IMR-90 (cell line): ENCODE data around the gene CAPZA3. TPM values are rescaled to one million over a fixed set of nuclear protein-coding genes. Genes with fewer than 3 reads are reported as not detected.

Source experiments
- ATAC-seq: fragments of 200-7000 bp; cut with Tn5 transposase; 2 replicates; pipeline ENCODE4 v1.9.1; 2020; ENCODE audit warnings: low read depth, mild to moderate bottlenecking, moderate library complexity
- BruUV-seq: library from RNA; stranded (reverse); fragments of 400-500 nt; replicated peaks from 2 replicates; lab custom pipeline; 2021; lab: Mats Ljungman, UMichigan
- CTCF ChIA-PET: fragments of 300-600 bp; formaldehyde crosslinking; extraction: SDS; loops from one replicate; lab custom pipeline; 2021; ENCODE audit warnings: antibody characterized with exemption; lab: Yijun Ruan, JAX
- POLR2A ChIA-PET: fragments of 300-600 bp; sonication (Branson Sonifier 250); formaldehyde crosslinking; loops from one replicate; lab custom pipeline; 2022; ENCODE audit warnings: antibody characterized with exemption; ENCODE audit not compliant: unreplicated experiment; lab: Charles Lee
- DNase-seq: peaks from one replicate; pipeline ENCODE4 v3.0.0; 2013
- H2AFZ ChIP-seq: replicated peaks from 2 replicates; pipeline ENCODE3; 2013; ENCODE audit warnings: low read length, mild to moderate bottlenecking; ENCODE audit not compliant: poor library complexity
- H2AK5ac ChIP-seq: 2 replicates; pipeline ENCODE4 v1.6.1; 2013; ENCODE audit warnings: low read depth, low read length, inconsistent platforms
- H2AK9ac ChIP-seq: replicated peaks from 2 replicates; pipeline ENCODE3; 2013; ENCODE audit warnings: mild to moderate bottlenecking, low read depth, low read length, moderate library complexity; ENCODE audit not compliant: poor library complexity
- H2BK120ac ChIP-seq: 2 replicates; pipeline ENCODE4 v1.6.1; 2013; ENCODE audit warnings: low read depth, low read length, inconsistent platforms
- H2BK15ac ChIP-seq: 3 replicates; pipeline ENCODE4 v1.6.1; 2013; ENCODE audit warnings: low read depth, low read length, inconsistent platforms
- H2BK20ac ChIP-seq: 2 replicates; pipeline ENCODE4 v1.6.1; 2013; ENCODE audit warnings: low read depth, mild to moderate bottlenecking, inconsistent platforms, low read length, moderate library complexity
- H2BK5ac ChIP-seq: 2 replicates; pipeline ENCODE4 v1.6.1; 2013; ENCODE audit warnings: mild to moderate bottlenecking, low read depth, low read length, inconsistent platforms; ENCODE audit not compliant: poor library complexity, severe bottlenecking
- H3K14ac ChIP-seq: replicated peaks from 2 replicates; pipeline ENCODE4 v1.6.1; 2013; ENCODE audit warnings: low read depth, low read length, inconsistent platforms
- H3K18ac ChIP-seq: 2 replicates; pipeline ENCODE4 v1.6.1; 2013; ENCODE audit warnings: low read depth, low read length, control low read depth
- H3K23ac ChIP-seq: 2 replicates; pipeline ENCODE4 v1.6.1; 2013; ENCODE audit warnings: low read depth, low read length, inconsistent platforms
- H3K27ac ChIP-seq: 2 replicates; pipeline ENCODE4 v1.5.1; 2013; ENCODE audit warnings: mild to moderate bottlenecking, control low read depth, low read length; ENCODE audit not compliant: insufficient read depth
- H3K27me3 ChIP-seq: 2 replicates; pipeline ENCODE4 v1.6.1; 2013; ENCODE audit warnings: low read length; ENCODE audit not compliant: control insufficient read depth, insufficient read depth
- H3K36me3 ChIP-seq: 2 replicates; pipeline ENCODE4 v1.6.1; 2013; ENCODE audit warnings: low read length, mixed read lengths; ENCODE audit not compliant: control insufficient read depth, insufficient read depth
- H3K4ac ChIP-seq: 2 replicates; pipeline ENCODE4 v1.6.1; 2013; ENCODE audit warnings: low read depth, low read length, inconsistent platforms
- H3K4me1 ChIP-seq: 2 replicates; pipeline ENCODE4 v1.6.1; 2013; ENCODE audit warnings: low read length, mixed read lengths; ENCODE audit not compliant: control insufficient read depth, insufficient read depth
- H3K4me2 ChIP-seq: 2 replicates; pipeline ENCODE4 v1.6.1; 2013; ENCODE audit warnings: low read depth, mild to moderate bottlenecking, control low read depth, low read length, moderate library complexity
- H3K4me3 ChIP-seq: 2 replicates; pipeline ENCODE4 v1.5.1; 2013; ENCODE audit warnings: low read depth, mild to moderate bottlenecking, control low read depth, low read length, moderate library complexity; ENCODE audit not compliant: insufficient read depth
- H3K56ac ChIP-seq: 2 replicates; pipeline ENCODE4 v1.6.1; 2013; ENCODE audit warnings: low read length, inconsistent platforms; ENCODE audit not compliant: insufficient read depth; ENCODE audit errors: extremely low read depth
- H3K79me1 ChIP-seq, 2 experiments: 2 replicates each; pipeline ENCODE4 v1.6.1; 2013; ENCODE audit warnings: low read length in 2 of 2, inconsistent platforms in 1 of 2, low read depth in 1 of 2
- H3K9ac ChIP-seq: 2 replicates; pipeline ENCODE4 v1.6.1; 2013; ENCODE audit warnings: low read depth, low read length, control low read depth
- H3K9me1 ChIP-seq: 2 replicates; pipeline ENCODE4 v1.6.1; 2013; ENCODE audit warnings: low read length, inconsistent platforms; ENCODE audit not compliant: insufficient read depth
- H3K9me3 ChIP-seq: 2 replicates; pipeline ENCODE4 v1.6.1; 2013; ENCODE audit warnings: low read length; ENCODE audit not compliant: control insufficient read depth, insufficient read depth
- H4K20me1 ChIP-seq: 2 replicates; pipeline ENCODE4 v1.6.1; 2013; ENCODE audit warnings: low read length, inconsistent platforms; ENCODE audit not compliant: insufficient read depth
- H4K5ac ChIP-seq: 2 replicates; pipeline ENCODE4 v1.6.1; 2013; ENCODE audit warnings: mild to moderate bottlenecking, low read depth, low read length, control low read depth
- H4K8ac ChIP-seq, 2 experiments: 2 replicates each; pipeline ENCODE4 v1.6.1; 2013; ENCODE audit warnings: low read depth in 2 of 2, low read length in 2 of 2, control low read depth in 1 of 2, inconsistent platforms in 1 of 2
- H4K91ac ChIP-seq: 2 replicates; pipeline ENCODE4 v1.6.1; 2013; ENCODE audit warnings: low read depth, low read length, inconsistent platforms; ENCODE audit not compliant: insufficient read depth
- BHLHE40 ChIP-seq: fragments of 150-350 bp; IDR thresholded peaks from 2 replicates; pipeline ENCODE4 v1.6.1; 2016; ENCODE audit warnings: mild to moderate bottlenecking, low read depth, low read length
- CEBPB ChIP-seq: IDR thresholded peaks from 2 replicates; pipeline ENCODE4 v1.6.1; 2012; ENCODE audit warnings: low read depth, low read length, improper control_type of control experiment
- CHD1 ChIP-seq: IDR thresholded peaks from 2 replicates; pipeline ENCODE4 v1.6.1; 2012; ENCODE audit warnings: low read depth, low read length, improper control_type of control experiment
- CTCF ChIP-seq: conservative IDR thresholded peaks from 2 replicates; pipeline ENCODE4 v1.5.1; 2012; ENCODE audit warnings: mild to moderate bottlenecking, low read depth, low read length, improper control_type of control experiment
- ELK1 ChIP-seq: fragments of 150-350 bp; IDR thresholded peaks from 2 replicates; pipeline ENCODE4 v1.6.1; 2016; ENCODE audit warnings: low read depth, mild to moderate bottlenecking, low read length, moderate library complexity, borderline replicate concordance
- FOS ChIP-seq: fragments of 150-350 bp; IDR thresholded peaks from 2 replicates; pipeline ENCODE4 v1.6.1; 2016; ENCODE audit warnings: low read depth, low read length
- MAFK ChIP-seq: IDR thresholded peaks from 2 replicates; pipeline ENCODE4 v1.6.1; 2012; ENCODE audit warnings: low read depth, low read length, improper control_type of control experiment
- MAZ ChIP-seq: IDR thresholded peaks from 2 replicates; pipeline ENCODE4 v1.6.1; 2012; ENCODE audit warnings: low read depth, mild to moderate bottlenecking, low read length, improper control_type of control experiment, moderate library complexity, borderline replicate concordance
- MXI1 ChIP-seq: IDR thresholded peaks from 2 replicates; pipeline ENCODE4 v1.6.1; 2012; ENCODE audit warnings: low read depth, mild to moderate bottlenecking, low read length, moderate library complexity, borderline replicate concordance
- NFE2L2 ChIP-seq: fragments of 150-350 bp; IDR thresholded peaks from 2 replicates; pipeline ENCODE4 v1.6.1; 2016; ENCODE audit warnings: low read depth, mild to moderate bottlenecking, low read length
- POLR2A ChIP-seq: IDR thresholded peaks from 2 replicates; pipeline ENCODE4 v1.6.1; 2012; ENCODE audit warnings: mild to moderate bottlenecking, low read depth, low read length
- RAD21 ChIP-seq: IDR thresholded peaks from 2 replicates; pipeline ENCODE4 v1.6.1; 2012; ENCODE audit warnings: low read length, improper control_type of control experiment
- RCOR1 ChIP-seq: IDR thresholded peaks from 2 replicates; pipeline ENCODE4 v1.6.1; 2012; ENCODE audit warnings: mild to moderate bottlenecking, low read length, improper control_type of control experiment; ENCODE audit not compliant: insufficient replicate concordance
- RFX5 ChIP-seq: IDR thresholded peaks from 2 replicates; pipeline ENCODE4 v1.8.0; 2012; ENCODE audit warnings: low read depth, mild to moderate bottlenecking, low read length, moderate library complexity
- SMC3 ChIP-seq: fragments of 150-350 bp; IDR thresholded peaks from 2 replicates; pipeline ENCODE4 v1.6.1; 2016; ENCODE audit warnings: low read depth, mild to moderate bottlenecking, antibody characterized with exemption, low read length, moderate library complexity
- dilution Hi-C: fragments of 300-500 bp; cut with HindIII; formaldehyde crosslinking; loops from one replicate; pipeline ENCODE4 v1.14.3; 2018; ENCODE audit warnings: low sequenced_read_pairs; ENCODE audit not compliant: unreplicated experiment
- in situ Hi-C: fragments of 300-500 bp; cut with MboI; formaldehyde crosslinking; loops from 3 replicates; pipeline ENCODE4 v1.14.3; 2019; ENCODE audit warnings: low sequenced_read_pairs, inconsistent platforms, mixed read lengths
- intact Hi-C: fragments of 100-400 bp; cut with micrococcal nuclease; formaldehyde crosslinking; loops from 2 replicates; pipeline ENCODE4 v1.10.0; 2022
- polyA plus RNA-seq, 3 experiments: library from polyadenylated mRNA; depleted of rRNA; stranded (reverse); fragments of >200 nt; gene quantifications; 2 replicates each; pipeline ENCODE4 v1.2.3, GENCODE V29; 2012; ENCODE audit warnings: low replicate concordance in 1 of 3
- total RNA-seq: library from RNA; depleted of rRNA; stranded (reverse); fragments of >200 nt; gene quantifications from 2 replicates; pipeline ENCODE4 v1.2.3, GENCODE V29; 2012

CAPZA3 gene
- total and polyA plus RNA-seq, 2 of the 4 experiments (the other 2 are of a cell fraction) = not detected

- Histone ChIP-seq H3K79me1 (no peaks in the 10 kb centered on the region), H3K27me3 (no peaks in the 10 kb centered on the region), H3K27ac (no peak overlapping the region), H4K91ac (no peak overlapping the region), H3K4ac (no peak overlapping the region), H2BK5ac (no peak overlapping the region), H2AK9ac (no peak overlapping the region), H3K9ac (no peak overlapping the region), H3K56ac (no peak overlapping the region), H4K8ac (no peak overlapping the region), H2AK5ac (peak overlapping the region; percentile 13; the same call in 1 of the 2 replicates), H3K36me3 (no peaks in the 10 kb centered on the region), H2BK15ac (peak overlapping the region; percentile 11; the same call in 1 of the 3 replicates), H2BK120ac (peak overlapping the region; percentile 47; the same call in 1 of the 2 replicates), H3K4me1 (peaks cover 3% of the 10 kb centered on the region), H4K20me1 (no peaks in the 10 kb centered on the region), H3K23ac (no peak overlapping the region), H3K4me2 (no peak overlapping the region), H3K4me3 (no peak overlapping the region), H3K9me1 (peaks cover 2% of the 10 kb centered on the region), H4K5ac (no peak overlapping the region), H3K14ac (peak overlapping the region; percentile 60; the same call in 1 of the 2 replicates), H3K9me3 (no peaks in the 10 kb centered on the region), H2AFZ (no peak overlapping the region), H2BK20ac (0 out of 2 replicates have a peak overlapping the region, but pooled peaks have one; percentile 33), H3K18ac (no peak overlapping the region)
- ChIA-PET POLR2A (no interaction called here), CTCF (no interaction called here)
- ATAC-seq = no peak
- no TSS peak for BruUV-seq
- dilution Hi-C loops (no loop called here), intact Hi-C loops (no loop called here), in situ Hi-C loops (no loop called here)
- no peak for DNase-seq
- TF ChIP-seq CTCF (no peak), ELK1 (no peak), POLR2A (no peak), BHLHE40 (no peak), FOS (no peak), CEBPB (no peak), SMC3 (no peak), NFE2L2 (no peak), RAD21 (no peak), RCOR1 (no peak), MAFK (no peak), MAZ (no peak), RFX5 (no peak), MXI1 (no peak), CHD1 (no peak)
Observed at GRCh38 chr12:18718462-18718861, 19.5 kb upstream of the CAPZA3 start.
